ENCODE measurements around the gene RAB3IL1.
"Not testable (repeated sequence)": the region's sequence is repeated elsewhere in the genome, so short reads cannot be mapped to it uniquely, and the experiment has no call there.

RAB3IL1 gene, protein sequence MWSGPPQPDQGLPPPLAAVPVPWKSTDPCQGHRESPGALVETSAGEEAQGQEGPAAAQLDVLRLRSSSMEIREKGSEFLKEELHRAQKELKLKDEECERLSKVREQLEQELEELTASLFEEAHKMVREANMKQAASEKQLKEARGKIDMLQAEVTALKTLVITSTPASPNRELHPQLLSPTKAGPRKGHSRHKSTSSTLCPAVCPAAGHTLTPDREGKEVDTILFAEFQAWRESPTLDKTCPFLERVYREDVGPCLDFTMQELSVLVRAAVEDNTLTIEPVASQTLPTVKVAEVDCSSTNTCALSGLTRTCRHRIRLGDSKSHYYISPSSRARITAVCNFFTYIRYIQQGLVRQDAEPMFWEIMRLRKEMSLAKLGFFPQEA

DNA sequence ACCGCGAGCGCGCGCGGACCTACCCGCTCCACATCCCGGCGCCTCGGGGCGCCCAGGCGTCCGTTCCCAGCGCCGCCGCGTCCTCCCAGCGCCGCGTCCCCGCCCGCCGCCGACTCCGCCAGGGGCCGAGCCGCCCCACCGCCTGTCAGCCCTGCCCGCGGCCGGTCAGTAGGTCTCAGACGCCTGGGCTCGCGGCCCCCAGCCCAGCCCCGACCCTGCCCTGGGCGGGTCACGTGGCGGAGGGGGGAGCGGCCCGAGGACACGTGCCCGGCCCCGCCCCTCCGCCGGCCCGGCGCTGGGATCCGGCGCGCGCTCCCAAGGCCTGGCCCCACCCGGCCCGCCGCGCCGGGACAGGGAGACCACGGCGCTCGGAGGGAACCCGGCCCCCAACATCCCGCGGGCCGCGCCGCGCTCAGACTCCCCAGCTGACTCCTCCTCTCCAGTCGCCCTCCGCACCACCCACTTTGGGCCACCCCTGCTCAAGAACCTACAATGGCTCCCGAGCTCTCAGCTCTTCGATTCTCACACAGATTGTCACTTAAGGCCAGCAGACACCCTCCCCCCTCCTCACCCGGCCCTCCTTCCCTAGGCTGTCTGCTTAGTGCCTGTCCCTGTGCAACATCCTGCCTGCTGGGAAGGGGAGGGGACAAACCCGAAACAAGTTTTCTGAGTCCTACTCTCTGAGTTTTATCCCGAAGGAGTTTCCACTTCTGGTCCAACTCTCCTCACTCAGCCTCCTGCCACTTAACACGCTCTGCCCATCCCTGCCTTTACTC, at the start of gene RAB3IL1:
TSS of gene RAB3IL1 (minus strand) at position 233 of the 776 bp plus-strand sequence. CDS start at position 34, 199 bp downstream.
- DNase-seq (ENCODE audit: low spot score) = no peak

DNA sequence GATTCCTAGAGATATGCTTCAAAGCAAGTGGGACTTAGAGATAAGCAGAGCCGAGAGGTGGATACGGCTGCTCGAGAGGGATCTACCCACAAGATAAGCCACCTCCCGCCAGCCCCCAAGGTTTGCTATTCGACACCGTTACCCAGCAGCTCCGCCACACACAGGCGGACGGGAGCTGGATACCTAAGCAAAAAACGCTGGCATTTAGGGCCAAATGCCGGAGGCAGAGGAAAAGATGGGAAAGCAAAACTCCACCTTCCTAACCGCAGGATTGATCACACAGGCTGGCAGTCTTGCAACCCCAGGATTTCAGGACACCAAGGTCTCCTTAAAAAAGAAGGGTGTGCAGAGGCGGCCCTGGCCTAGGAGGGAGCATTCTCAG, 49.4 kb upstream of the RAB3IL1 start:
- peak; percentile 25 for DNase-seq (ENCODE audit: low spot score)

DNA sequence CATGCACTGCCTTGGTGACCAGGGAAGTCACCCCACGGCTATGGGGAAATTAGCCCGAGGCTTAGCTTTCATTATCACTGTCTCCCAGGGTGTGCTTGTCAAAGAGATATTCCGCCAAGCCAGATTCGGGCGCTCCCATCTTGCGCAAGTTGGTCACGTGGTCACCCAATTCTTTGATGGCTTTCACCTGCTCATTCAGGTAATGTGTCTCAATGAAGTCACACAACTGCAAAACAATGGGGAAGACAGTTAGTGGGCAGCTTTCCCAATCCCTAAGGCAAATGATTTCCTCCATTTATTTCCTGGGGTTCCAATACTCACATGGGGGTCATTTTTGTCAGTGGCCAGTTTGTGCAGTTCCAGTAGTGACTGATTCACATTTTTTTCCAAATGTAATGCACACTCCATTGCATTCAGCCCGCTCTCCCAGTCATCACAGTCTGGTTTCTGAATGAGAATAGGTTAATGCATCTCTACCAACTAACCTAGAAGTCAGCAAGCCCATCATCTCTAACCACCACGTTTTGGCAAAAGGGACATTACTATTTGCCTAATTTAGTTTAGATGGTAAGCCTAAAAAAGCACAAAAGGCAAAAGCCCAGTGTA, 47.4 kb upstream of the RAB3IL1 start:
- not testable (repeated sequence) for DNase-seq (ENCODE audit: low spot score)

DNA sequence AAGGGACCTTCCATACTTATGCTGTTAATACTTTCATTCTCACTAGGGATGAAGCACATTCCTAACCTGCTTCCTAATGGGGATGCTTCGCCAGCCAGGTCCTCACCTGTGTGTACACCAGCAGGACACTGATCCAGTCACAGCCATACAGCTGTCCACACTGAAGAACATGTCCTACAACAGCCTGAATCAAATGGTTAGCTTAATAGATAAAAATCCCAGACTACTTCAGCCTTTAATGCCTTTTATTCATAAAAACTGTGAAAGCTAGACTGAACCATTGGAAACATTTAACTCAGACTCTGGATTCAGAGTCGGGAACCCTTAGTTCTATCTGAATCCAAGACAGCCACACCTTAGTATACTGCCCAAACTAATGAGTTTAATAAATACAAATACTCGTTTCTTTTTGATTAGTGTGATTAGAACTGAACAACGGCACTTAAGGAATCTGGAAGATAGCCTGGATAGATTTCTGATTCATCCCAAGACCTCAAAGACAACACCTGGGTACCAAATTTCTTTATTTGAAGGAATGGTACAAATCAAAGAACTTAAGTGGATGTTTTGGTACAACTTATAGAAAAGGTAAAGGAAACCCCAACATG, 46.8 kb upstream of the RAB3IL1 start:
- no peak for DNase-seq (ENCODE audit: low spot score)

DNA sequence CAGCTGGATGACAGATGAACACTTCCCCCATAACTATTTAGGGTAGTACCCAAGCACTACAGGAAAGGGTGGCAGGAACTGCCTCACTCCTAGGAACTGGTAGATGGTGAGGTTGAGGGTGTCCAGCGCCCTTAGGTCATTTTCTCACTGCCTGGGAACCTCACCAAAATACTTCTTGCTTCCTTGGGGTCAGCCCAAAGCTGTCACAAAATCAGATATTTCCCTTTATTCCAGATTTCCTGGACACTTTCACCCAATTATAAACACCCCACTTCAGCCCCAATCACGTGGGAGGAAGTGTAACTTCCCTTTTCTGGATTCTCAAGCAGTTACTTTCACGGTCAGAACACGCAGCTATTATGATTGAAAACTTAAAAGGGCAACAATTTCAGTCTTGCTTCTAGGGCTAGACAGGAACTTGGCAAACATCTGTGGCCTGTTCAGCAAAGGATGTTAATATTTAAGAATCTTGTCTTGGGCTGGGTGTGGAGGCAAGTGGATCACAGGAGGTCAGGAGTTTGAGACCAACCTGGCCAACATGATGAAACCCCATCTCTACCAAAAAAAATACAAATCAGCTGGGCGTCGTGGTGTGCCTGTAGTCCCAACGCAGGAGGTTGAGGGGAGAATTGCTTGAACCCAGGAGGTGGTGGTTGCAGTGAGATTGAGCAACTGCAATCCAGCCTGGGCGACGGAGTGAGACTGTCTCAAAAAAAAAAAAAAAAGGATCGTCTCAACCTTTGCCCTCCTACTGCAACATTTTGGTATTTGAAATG, 46.1 kb upstream of the RAB3IL1 start:
- DNase-seq (ENCODE audit: low spot score) = no peak

DNA sequence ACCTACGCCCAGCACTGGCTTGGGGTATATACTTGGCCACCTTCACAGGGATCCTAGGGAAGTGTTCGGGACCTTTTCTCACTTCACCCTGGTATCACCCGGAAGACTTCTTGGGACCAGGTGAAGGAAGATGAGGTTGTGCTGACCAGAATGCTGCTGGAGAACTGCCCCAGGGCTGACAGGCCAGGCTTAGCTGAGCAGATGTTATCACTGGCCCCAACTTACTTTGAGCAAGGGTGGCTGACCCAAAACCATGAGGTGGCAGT, 45.6 kb upstream of the RAB3IL1 start:
- no peak for DNase-seq (ENCODE audit: low spot score)

DNA sequence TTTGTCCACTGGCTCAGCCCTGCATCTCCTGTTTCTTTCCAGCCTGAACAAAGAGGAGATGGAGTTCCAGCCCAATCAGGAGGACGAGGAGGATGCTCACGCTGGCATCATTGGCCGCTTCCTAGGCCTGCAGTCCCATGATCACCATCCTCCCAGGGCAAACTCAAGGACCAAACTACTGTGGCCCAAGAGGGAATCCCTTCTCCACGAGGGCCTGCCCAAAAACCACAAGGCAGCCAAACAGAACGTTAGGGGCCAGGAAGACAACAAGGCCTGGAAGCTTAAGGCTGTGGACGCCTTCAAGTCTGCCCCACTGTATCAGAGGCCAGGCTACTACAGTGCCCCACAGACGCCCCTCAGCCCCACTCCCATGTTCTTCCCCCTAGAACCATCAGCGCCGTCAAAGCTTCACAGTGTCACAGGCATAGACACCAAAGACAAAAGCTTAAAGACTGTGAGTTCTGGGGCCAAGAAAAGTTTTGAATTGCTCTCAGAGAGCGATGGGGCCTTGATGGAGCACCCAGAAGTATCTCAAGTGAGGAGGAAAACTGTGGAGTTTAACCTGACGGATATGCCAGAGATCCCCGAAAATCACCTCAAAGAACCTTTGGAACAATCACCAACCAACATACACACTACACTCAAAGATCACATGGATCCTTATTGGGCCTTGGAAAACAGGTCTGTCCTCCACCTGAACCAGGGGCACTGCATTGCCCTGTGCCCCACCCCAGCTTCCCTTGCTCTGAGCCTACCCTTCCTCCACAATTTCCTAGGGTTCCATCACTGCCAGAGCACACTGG, 45.0 kb upstream of the RAB3IL1 start:
- no peak for DNase-seq (ENCODE audit: low spot score)

DNA sequence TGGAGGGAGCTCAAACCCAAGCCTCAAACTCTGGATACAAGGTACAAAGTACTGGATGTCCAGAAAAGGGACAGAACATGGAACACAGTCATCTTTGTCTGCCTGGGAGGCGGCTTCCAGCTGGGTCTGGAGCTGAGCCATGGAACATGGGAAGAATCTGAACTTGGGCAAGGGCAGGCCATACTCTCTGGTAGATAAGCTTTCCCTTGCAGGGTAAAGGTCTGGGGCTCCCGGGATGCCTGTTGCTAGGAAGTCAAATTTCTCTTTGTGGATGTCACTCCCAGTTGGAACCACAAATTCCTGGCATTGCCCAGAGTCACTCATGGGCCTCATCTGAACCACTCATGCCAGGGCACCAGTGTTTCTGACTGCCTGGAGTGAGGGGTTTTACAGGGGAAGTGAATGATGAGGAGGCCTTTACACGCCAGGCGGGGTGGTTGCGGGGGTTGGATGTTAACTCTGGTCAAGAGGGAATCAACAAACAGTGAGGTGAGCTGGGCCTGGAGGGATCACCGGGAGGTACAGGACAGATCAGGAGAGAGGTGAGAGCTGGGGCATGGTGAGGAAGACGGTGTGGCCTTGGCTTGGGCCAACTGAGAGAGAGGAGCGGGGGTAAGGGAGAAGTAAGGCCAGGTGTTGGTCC, 44.3 kb upstream of the RAB3IL1 start:
- no peak for DNase-seq (ENCODE audit: low spot score)

DNA sequence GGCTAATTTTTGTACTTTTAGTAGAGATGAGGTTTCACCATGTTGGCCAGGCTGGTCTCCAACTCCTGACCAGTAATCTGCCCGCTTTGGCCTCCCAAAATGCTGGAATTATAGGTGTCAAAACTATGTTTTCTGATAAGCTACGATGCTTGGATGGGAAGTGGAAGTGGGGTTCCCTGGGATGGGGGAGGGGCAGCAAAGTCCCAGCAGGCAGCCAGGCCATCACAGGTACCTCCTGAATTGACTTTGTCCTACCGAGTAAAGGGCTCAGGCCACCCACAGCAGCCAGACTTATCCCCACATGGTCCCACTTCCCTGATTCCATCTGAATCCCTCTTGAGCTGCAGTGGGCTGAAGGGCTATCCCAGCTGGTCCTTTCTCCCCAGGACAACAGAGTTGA, 43.2 kb upstream of the RAB3IL1 start:
- DNase-seq (ENCODE audit: low spot score) = no peak

DNA sequence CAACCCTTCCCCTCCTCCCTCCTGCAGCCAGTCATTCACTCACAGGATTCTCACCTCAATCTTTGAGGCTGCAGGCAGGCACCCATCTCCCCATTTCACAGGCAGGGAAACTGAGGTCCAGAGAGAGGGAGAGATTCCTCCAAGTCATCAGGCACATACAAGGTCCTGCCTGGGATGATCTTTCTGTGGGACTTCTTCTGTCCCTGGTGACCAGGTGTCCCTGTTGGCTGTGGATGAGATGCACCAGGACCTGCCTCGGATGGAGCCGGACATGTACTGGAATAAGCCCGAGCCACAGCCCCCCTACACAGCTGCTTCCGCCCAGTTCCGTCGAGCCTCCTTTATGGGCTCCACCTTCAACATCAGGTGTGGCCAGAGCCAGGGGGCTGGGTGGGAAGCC, 42.3 kb upstream of the RAB3IL1 start:
- no peak for DNase-seq (ENCODE audit: low spot score)

DNA sequence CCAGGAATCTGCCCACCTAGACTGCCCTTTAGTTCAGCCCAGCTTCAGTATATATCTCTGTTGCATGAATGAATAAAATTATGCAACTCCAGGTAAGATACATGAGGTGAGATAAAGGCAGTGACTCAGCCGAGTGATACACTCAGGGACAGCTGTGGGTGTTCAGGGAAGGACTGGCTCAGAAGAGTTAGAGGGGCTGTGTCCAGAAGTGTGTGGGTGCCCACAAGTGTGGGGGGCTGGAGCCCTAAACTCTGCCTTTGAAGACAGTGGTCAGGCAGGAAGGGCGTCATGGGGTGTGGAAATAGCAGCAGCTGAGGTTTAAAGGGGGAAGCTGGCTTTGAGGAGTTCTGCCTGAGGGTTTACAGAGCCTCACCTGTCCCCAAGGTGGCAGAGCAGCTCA, 41.7 kb upstream of the RAB3IL1 start:
- DNase-seq (ENCODE audit: low spot score) = no peak

DNA sequence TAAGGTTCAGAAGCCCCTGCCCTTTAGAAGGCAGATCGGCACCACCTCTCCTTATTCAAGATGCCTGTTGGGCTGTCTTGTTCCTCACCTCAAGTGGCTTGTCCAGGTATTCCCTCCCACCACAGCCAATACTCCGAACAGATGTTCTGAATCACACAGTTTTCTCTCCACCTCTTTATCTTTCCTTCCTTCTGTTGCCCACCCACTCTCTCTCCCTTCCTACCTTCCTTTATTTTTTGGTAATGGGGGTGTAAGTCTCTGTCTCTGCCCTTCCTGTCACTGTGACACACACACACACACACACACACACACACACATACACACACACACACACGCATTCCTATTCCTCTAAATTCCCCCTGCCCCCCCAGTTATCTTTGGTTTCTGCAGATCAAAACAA, 41.2 kb upstream of the RAB3IL1 start:
- DNase-seq (ENCODE audit: low spot score) = no peak

DNA sequence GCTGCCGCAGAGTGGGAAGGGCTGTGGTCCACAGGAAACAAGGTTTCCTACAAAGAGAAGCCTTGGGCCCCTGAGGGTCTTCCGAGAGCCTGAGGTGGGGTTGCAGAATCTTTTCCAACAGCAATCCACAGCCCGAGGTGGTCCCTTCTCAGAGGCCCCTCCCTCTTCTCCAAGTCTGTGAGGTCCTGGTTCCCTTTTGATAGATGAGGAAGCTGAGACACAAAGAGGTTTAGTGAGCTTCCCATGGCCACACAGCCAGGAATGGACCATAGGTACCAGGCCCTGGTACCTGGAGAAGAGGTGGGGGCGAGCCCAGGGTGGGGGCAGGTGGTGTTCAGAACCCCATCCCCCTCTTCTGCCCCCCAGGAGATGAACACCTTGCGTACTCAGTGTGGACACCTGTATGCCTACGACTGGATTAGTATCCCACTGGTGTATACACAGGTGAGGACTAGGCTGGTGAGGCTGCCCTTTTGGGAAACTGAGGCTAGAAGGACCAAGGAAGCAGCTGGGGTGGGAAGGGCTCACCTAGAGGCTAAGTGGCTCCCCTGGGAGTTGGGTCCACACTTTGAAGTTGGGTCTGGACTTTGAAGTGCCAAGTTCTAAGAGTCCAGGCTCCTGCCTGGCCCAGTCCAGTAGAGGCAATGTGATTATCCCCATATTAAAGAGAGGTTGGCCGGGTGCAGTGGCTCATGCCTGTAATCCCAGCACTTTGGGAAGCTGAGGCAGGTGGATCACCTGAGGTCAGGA, 39.8 kb upstream of the RAB3IL1 start:
- DNase-seq (ENCODE audit: low spot score) = no peak

DNA sequence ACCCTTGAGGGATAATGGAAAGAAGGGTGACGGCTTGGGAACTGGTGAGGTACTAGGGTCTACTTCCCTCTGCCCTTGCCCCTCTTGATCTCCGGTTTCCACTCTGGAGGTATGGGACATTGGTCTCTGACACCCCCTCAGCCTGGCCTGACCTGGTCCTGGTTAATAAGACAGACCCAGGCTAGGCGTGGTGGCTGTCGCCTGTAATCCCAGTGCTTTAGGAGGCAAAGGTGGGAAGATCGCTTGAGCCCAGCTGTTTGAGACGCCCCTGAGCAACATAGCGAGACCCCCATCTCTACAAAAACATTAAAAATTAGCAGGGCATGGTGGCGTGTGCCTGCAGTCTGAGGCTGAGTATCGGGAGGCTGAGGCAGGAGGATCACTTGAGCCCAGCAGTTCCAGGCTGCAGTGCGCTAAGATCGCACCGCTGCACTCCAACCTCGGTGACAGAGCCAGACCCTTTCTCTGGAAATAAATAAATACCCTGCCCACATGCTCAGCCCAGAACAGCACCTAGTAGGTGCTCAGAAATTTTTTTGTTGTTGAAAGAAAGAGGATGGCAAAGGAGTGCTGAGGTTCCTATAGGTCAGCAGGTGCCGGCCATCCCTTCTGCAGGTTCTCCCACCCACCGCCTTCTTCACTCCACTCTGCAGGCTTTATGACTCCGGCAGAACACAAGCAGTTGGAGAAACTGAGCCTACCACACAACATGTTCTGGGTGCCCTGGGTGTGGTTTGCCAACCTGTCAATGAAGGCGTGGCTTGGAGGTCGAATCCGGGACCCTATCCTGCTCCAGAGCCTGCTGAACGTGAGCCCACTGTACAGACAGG, 39.0 kb upstream of the RAB3IL1 start:
- DNase-seq (ENCODE audit: low spot score) = no peak

DNA sequence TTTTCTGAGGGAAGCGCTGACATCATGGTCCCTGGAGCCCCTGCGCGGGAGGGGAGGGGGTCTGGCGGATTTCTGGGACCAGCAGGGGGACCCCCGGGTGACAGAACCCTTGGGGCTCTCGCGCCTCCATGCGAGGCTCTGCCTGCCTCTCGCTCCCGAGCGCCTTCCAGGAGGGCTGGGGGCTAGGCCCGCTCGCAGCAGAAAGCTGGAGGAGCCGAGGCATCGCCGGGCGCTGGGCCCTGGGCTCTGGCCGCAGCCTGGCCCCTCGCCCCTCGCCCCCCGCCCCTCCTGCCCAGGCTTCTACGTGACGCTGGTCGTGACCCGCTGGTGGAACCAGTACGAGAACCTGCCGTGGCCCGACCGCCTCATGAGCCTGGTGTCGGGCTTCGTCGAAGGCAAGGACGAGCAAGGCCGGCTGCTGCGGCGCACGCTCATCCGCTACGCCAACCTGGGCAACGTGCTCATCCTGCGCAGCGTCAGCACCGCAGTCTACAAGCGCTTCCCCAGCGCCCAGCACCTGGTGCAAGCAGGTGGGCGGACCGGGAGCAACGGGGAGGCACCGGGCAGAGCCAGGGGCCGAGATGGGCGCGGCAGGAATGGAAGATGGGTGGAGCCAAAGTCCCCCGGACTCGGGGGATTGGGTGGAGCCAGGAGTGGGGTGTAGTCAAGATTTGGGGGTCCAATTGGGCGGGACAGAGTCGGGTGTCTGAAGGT, 38.2 kb upstream of the RAB3IL1 start:
- no peak for DNase-seq (ENCODE audit: low spot score)

DNA sequence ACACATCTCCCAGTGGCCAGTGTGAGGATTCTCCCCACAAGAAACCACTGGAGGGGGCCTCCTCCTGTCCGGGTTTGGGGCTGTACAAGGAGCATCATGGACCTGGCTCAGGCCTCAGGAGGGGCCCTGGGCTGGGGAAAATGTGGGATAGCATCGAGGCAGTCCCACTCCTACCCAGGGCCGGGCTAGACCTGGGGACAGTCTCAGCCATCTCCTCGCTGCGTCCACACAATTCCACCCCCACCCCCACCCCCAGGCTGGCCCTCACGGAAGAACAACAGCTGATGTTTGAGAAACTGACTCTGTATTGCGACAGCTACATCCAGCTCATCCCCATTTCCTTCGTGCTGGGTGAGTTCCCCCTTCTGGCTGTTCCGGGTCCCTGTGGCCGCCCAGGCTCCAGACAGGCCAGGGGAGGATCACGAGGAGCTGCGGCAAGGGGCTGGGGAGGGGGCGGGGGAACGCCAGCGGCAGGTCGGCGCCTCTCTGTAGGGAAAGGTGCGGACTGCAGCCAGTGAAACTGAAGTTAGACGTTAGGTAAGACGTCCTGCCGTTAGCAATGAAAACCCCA, 37.6 kb upstream of the RAB3IL1 start:
- DNase-seq (ENCODE audit: low spot score) = no peak

DNA sequence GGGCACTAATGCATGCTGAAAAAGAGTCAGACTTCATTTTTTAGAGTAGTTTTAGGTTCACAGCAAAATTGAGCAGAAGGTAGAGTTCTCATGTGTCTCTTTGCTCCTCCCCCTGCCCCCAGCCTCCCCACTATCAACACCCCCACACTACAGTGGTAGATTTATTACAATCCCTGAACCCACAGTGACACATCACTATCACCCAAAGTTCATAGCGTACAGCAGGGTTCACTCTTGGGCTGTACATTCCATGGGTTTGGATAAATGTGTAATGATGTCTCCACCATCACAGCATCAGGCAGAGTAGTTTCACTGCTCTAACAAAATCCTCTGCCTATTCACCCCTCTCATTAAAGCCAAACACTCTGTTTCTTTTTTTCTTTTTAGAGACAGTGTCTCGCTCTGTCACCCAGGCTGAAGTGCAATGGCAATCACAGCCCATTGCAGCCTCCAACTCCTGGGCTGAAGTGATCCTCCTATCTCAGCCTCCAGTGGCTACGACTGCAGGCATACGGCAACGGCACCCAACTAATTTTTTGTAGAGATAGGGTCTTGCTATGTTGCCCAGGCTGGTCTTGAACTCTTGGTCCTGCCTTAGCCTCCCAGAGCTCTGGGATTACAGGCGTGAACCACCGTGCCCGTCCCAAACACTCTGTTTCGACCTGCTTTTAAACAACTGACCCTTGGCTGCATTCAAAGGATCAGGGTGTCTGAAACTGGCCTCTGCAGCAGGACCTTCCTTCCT, 36.9 kb upstream of the RAB3IL1 start:
- DNase-seq (ENCODE audit: low spot score) = no peak
